ENCODE data around the gene EFNA4.

GRCh38 chr1:155014709-155015508 lies 48.6 kb upstream of the EFNA4 start:
- no peak for TF ChIP-seq CTCF (conservative IDR thresholded peaks at IDR 0.05; ENCODE audit: low read depth, low read length)
- no peak for TF ChIP-seq EZH2 (IDR thresholded peaks at IDR 0.05; ENCODE audit: borderline replicate concordance, low read depth, low read length, poor library complexity, severe bottlenecking)
